HCEC 1CT (cell line): Measurements from ENCODE around the gene VIPAS39.
A peak's percentile ranks its signal among the peaks of the same experiment; 100 is the strongest.
"Not testable (repeated sequence)": the region's sequence is repeated elsewhere in the genome, so short reads cannot be mapped to it uniquely, and the experiment has no call there.

ENCODE experiments used
- DNase-seq: peaks from one replicate; pipeline ENCODE4 v3.0.0-alpha.2; 2017

Gene VIPAS39

GRCh38 chr14:77469539-77469938, 12.1 kb upstream of the VIPAS39 start:
- no peak for DNase-seq

DNA sequence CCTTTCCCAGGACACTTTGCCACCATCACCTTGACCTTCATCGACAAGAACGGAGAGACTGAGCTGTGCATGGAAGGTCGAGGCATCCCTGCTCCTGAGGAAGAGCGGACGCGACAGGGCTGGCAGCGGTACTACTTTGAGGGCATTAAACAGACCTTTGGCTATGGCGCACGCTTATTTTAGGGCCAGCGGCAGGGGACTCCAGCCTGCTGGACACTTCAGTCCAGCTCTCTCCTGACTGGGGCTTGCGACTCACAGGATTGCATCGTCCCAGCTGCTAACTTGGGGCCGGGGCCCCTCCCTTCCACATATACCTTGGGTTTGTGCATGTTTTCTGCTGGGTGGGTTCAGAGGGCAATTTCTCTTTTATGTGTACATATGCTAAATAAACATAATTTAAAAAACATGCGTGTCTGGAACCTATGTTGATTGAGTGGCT, 11.7 kb upstream of the VIPAS39 start:
- DNase-seq: no peak

DNA sequence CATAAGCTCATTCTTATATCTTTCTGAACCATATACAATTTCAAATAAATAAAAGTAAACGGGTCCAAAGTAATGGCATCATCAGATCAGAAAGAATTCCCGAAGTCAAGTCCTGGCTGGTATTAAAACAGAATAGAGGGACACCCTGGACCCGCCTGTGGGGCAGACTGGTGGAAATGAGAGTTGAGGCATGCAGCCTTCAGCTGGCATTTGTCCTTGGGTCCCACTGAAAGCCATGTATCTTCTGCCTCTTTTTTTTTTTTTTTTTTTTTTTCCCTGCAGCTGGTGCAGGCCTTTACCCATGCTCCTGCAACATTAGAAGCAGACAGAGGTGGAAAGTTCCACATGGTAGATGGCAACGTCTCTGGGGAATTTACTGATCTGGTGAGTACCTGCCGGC, 10.4 kb upstream of the VIPAS39 start:
- DNase-seq: no peak

DNA sequence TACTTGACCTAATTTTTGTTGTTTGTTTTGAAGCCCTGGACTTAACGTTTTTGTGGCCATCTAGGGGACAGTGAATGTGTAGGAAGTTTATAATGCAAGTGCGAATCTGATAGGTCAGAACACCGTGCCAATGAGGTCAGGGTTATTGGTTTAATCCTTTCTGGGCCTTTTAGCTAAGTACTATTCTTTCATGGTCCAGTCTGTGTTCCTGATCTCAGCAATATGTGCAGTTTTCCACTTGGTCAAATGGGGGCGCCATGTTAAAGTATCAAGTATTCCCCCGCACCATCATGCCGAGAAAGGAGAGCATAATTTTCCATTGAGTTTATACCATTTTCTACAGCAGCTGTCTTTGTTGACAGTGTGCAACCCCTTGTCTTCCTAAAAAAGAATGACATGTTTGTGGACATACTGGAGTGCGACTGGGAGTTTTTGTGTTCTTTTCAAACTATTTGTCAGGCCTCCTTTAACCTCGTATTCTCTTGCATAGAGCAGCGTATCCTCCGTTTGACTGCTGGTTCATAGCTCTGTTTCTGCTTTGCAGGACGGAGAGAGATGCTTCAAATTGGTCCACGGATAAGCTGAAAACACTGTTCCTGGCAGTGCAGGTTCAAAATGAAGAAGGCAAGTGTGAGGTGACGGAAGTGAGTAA, 1.8 kb upstream of the VIPAS39 start:
- peak; percentile 63 for DNase-seq

- DNase-seq: peak; percentile 26
Measured at GRCh38 chr14:77458249-77458950, 999 bp upstream of the VIPAS39 start.

DNA sequence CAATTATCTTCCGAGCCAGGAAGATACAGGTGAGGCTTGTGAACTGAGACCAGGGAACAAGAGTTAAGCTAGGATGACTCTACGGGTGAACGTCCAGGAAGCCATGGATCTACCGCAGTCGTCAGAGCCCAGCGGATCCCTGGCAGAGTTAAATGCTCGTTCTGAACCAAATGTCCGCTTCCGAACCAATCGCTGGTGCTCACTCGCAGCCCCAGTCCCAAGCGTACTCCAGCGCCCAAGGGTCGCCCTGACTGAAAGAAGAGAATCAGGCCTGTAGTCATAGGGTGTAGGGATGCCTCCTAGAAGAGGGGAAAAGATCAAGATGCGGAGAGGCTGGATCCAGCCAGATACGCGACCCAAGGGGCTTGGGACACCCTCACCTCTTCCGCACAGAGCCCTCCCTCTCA, 283 bp downstream of the VIPAS39 start:
- peak; percentile 15 for DNase-seq

DNA sequence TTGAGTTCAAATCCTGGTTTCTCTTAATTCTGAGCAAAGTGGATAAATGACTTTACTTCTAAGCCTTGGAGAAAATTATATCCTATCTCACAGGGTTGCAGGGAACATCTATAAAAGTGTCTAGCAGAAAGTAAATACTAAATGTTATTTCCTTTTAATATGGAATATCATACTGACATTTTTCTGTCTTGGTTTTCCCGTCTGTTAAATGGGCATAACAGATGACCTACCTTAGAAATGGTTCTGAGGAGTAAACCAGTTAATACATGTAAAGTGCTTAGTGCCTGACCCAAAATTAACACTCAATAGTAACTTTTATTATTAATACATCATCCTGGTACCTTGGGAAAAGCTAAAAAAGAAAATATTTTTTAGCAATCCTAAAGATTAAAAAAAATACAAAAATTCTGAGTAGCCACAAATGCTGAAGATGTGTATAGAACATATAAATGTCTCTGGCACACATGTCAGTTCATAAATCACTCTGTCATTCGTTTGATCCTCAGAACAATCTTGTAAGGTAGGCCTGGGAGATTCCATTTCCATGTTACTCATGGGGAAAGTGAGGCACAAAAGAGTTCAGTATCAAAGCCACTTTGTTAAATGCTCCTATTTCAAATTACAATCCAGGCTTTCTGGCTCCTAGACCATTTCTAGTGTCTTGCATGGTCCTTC, 1.3 kb downstream of the VIPAS39 start:
- no peak for DNase-seq

- DNase-seq: no peak
Measured at GRCh38 chr14:77442196-77442595, 15.2 kb downstream of the VIPAS39 start.

GRCh38 chr14:77439861-77440260, 17.5 kb downstream of the VIPAS39 start:
- DNase-seq: no peak

- no peak for DNase-seq
Measured at GRCh38 chr14:77438596-77438995, 18.8 kb downstream of the VIPAS39 start.

DNA sequence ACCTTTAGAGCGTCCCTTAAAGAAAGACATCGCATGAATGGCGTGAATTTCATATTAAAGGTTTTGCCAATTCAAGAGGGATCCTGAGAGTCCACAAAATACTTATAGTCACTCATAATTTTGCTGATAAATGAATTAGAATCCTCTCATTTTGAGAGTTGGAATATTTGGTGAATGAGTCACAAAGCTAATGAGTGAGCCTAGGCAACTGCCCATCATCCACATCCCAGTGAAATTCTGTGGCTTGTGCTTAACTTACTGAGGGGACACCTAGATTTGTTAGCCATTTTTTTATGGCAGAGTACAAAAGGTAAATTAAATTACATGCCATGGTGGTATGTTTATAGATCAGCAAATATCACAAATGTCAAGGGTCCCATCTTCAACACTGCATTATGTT, 21.4 kb downstream of the VIPAS39 start:
- peak; percentile 13 for DNase-seq

DNA sequence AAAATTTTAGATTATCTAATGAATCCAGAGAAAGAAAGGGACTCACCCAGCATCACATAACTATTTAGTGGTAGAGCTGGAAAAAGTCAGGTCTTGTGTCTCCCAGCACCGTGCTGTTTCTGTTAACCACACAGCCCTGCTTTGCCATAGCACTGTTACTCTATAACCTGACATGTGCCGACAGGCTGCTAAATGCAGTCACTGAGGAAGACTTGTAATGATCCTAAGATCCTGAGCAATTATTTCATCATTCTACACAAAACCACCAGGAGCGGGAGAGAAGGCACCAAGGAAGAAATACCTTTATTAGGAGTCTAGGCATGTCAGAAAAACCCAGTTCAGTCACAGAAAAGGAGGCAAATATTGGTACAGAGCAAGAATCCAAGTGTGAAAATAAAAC, 31.0 kb downstream of the VIPAS39 start:
- no peak for DNase-seq

DNA sequence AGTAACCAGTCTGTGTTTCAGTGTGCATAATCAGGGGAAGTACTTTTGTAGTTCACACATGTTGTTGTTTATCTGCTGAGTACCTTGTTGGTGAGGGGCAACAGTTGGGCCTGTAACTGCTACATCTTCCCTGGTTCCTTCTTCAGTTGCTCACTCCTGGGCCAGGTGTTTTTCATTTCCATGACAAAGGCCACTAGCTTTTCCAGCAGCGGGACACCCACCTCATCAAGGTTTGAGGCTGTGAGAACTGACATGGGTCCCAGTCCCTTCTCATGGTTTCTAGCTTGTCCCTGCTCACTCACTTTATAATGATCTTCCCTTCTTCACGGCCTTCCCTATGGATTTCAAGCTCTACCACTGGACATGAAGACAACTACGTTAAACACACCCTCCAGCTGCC, 32.5 kb downstream of the VIPAS39 start:
- no peak for DNase-seq

- DNase-seq: no peak
Measured at GRCh38 chr14:77423423-77423822, 34.0 kb downstream of the VIPAS39 start, which contains the start of gene NOXRED1. TSS of gene NOXRED1 (minus strand) at chr14:77423523. CDS start at chr14:77422889, 634 bp downstream.

DNA sequence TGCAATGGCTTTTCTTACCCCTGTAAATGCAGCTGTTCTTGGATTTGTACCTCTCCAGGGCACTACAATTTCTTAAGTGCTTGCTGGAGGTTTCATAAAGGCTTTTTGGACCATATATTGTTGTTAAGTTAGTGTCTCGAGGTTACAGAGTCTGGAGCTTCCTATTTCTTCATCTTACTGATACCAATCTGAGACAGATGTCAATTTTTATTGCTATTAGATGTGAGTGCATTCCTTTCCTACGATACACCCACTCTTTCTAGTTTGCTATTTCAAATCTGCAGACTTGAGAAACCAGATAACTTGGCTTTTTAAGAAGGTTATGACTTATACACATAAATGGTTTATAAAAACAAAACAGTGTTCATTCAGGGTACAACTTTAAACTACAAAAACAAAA, 36.2 kb downstream of the VIPAS39 start:
- peak; percentile 51 for DNase-seq

GRCh38 chr14:77416836-77417235, 40.6 kb downstream of the VIPAS39 start:
- DNase-seq: no peak

- not testable (repeated sequence) for DNase-seq
Measured at GRCh38 chr14:77416098-77416497, 41.3 kb downstream of the VIPAS39 start.

DNA sequence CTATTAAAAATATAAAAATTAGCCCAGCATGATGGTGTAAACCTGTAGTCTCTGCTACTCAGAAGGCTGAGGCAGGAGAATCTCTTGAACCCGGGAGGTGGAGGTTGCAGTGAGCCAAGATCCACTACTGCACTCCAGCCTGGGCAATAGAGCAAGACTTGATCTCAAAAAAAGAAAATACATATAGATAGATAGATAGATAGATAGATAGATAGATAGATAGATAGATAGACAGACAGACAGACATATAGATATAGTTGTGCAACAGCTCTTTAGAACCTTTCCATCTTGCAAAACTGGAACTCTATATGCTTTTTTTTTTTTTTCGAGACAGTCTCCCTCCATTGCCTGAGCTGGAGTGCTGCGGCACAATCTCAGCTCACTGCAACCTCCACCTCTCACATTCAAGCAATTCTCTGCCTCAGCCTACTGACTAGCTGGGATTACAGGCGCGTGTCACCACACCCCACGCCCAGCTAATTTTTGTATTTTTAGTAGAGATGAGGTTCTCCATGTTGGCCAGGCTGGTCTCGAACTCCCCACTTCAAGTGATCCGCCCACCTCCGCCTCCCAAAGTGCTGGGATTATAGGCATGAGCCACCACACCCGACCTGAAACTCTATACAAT, 41.9 kb downstream of the VIPAS39 start:
- not testable (repeated sequence) for DNase-seq

- no peak for DNase-seq
Measured at GRCh38 chr14:77409131-77409533, 48.3 kb downstream of the VIPAS39 start.

- no peak for DNase-seq
Measured at GRCh38 chr14:77407158-77407557, 50.2 kb downstream of the VIPAS39 start.

GRCh38 chr14:77406718-77407117, 50.7 kb downstream of the VIPAS39 start:
- DNase-seq: no peak

GRCh38 chr14:77406086-77406485, 51.3 kb downstream of the VIPAS39 start:
- no peak for DNase-seq

GRCh38 chr14:77403768-77404167, 53.6 kb downstream of the VIPAS39 start:
- DNase-seq: no peak

GRCh38 chr14:77400216-77400615, 57.2 kb downstream of the VIPAS39 start:
- DNase-seq: no peak
